Activated CD8-positive, alpha-beta memory T cell treated with anti-CD3 and anti-CD28 coated beads, Interleukin-2, amount 50 U/mL, for 24 hours (primary cell): ENCODE results near the gene IL17RD.

Source experiments
- DNase-seq: peaks from one replicate; pipeline ENCODE4 v3.0.0-alpha.2; 2020; ENCODE audit errors: extremely low read depth

IL17RD gene

DNA sequence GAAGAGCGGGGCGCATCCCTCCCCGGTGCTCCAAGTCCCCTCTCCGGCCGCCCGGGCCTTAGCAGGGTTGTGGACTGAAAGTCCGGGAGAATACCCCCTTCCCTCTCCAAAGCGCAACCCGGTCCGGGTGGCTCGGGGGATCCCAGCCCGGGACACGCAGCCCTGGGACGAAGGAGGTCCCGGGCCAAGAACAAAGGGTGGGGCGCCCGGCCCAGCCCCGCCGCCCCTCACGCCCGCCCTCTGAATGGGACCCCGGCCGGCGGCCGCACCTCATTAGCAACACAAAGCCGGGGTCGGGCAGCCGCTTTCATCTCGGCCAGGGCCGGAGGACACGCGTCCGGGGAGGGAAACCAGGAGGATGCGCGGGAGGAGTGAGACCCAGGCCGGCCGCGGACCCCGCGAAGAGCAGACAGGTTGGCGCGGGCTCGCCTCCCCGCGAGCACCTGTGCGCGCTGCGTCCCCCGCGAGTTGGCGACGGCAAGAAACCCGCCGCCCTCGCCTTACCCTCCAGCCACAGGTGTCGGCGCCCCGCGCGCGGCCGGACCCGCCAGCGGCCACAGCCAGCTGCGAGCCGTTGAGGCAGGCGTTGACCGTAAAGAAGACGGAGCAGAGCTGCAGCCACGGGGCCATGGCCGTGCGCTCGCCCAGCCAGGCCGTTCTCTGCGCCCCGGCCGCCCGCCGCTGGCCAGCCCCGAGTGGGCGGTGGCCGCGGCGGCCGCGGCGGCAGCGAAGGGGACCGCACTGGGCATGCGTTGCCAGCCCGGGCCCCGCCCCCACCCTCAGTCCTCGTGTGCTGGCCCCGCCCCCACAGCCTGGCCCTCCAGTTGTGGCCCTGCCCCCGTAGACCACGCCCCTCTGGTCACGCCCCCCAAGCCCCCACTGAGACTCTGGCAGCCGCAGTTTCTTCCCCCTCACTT, at the start of gene IL17RD:
IL17RD (minus strand) TSS at position 697 of the 917 bp plus-strand sequence; CDS start at position 630, 67 bp downstream.
- DNase-seq, result peak; percentile 19

DNA sequence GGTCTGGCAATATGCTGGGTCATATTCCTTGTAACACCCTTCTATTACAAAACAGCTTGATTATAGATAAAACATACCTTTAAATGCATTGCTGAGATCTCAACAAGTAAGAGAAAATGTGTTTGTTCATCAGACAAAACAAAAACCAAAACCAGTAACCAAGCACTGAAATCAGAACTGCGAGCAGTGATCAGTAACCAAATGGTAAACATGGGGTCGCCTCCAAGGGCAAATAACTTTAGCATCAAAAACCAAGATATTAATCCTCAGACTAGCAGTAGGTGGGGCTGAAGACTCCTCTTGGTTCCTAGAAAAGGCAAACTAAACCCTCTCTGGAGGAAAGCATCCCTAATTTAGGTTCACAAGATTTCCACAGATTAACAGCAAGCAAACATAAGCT, 41.3 kb upstream of the IL17RD start:
- DNase-seq, result no peak

DNA sequence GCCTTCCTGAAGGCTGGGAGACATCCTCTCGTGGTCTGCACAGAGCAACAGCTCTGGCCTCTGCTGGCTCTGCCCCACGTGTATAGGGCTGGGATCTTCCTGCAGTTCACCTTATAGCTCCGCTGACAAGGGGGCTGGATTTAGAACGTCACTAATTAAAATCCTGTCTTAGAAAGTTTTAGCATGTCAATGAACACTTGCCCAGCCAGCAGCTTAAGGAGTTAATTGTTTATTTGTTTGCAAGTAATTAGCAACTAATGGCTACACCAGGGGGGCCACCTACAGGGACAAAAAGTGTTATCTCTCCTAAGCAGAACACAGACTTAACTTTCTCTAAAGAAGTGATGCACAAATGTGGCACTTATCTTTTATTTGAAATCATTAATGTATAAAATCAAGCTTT, 34.7 kb upstream of the IL17RD start, which contains the start of gene HESX1:
HESX1 (minus strand) TSS at position 84 of the 403 bp plus-strand sequence; CDS start at position 24, 60 bp downstream.
- DNase-seq, result no peak

DNA sequence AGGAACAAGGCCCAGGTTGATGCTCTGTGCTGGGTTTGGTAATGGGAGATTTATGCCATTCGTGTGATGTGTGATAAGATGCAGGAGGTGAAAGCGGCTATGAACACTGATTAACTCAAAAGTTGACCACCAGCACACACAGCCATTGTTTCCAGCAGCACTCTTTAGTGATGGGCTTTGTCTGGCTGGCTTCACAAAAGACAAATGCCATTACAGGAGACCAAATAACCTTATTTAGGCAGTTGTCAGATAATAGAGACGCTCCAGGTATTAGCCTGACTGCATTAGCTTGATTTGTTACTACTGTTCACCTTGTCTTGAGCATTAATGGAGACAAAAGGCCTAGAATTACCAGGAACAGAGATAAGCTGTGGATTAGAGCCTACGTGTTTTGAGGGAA, 29.5 kb upstream of the IL17RD start:
- DNase-seq, result no peak

DNA sequence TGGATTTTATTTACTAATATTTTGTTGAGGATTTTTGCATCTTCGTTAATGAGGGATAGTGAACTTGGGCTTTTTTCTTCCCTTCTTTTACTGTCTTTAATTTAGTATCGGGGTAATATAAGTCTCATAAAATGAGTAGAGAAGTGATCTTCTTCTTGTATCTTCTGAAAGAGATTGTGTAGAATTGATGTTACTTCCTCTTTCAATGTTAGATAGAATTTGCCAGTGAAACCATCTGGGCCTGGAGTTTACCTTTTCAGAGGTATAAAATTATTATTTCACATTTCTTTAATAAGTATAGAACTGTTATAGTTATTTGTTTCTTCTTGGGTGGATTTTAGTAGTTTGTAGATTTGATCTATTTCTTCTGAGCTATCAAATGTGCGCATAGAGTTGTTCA, 26.9 kb upstream of the IL17RD start:
- no peak for DNase-seq

DNA sequence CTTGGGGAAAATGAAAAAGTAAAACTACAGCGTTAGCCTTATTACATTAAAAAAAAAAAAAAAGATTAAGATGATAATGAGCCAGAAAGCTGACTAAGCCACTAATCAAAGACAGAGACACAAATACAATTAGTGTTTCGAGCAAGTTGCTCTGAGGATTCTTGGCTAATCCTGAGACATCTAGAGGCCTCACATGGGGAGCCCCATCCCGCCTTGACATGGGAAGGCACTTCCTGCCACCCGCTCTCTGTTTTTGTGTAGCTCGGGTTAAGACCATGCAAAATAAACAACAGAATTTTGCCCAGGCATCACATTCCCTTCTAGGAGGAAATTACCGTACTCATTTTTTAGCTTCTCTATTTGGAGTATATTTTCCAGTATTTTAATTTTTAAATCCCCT, 19.4 kb upstream of the IL17RD start:
- DNase-seq, result no peak

DNA sequence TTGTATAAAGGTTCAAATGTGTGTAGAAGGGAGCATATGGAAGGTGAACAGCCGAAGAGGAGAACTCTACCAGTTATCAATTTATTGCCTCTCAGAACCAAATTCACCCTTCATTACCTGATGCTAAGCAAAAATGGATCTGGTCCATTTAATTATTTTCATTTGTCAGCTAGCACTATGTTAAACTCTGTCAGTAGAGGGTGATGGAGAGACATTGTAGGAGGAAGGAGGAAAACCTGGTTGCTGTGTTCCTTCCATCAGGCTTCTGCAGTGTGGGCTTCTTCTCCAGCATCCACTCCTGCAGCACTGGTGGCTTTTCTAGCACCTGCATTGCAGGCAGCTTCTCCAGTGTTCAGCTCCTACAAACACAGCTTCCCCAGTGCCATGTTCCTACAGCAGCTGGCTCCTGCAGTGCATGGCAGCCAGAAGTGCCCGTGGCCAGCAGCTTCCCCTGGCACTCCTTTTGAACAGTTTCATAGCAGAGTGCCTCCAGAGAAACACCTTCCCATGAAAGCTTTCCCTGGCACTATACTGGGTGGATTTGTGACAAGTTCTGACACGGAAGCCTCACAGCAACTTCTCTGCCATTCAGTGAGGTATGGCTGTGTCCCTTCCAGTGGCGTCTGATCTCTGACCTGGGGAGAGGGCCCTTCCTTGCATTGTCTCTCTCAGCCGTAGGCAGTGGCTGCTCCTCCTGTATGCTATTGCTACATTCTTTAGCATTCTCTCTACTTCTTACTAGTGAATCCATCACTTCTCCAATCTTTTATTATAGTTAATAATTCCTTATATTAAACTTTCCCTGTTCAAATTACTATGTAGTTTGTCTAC, 14.6 kb upstream of the IL17RD start:
- no peak for DNase-seq

DNA sequence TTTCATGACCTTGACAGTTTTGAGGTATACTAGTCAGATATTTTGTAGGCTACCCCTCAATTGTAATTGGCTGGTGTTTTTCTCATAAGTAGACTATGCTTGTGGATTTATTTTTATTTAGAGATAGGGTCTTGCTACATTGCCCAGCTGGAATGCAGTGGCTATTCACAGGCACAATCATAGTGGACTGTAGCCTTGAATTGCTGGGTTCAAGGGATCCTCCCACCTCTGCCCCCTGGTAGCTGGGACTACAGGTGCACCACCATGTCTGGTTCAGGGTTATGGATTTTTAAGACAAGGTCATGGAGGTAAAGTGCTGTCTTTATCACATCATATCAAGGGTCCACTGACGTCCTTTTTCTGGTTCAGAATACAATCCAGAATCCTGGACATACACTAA, 10.9 kb upstream of the IL17RD start:
- no peak for DNase-seq

DNA sequence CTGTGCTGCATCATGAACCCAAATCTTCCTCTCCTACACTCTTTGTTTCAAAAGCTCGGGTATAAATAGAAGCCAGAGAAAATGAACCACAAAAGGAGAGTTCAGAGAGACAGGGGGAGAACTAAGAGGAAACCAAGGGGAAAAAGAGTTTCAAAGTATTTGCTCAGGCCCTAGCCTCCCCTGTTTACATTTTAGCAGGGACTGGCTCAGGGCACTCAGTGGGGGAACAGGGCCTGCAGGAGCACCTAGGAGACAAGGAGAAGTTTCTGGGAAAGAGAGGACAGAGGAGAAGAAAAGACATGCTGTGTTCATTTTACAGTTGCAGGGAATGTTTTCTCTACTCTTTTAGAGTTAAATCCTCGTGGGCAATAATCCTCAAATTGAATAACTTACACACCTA, 8.5 kb upstream of the IL17RD start:
- DNase-seq, result no peak

DNA sequence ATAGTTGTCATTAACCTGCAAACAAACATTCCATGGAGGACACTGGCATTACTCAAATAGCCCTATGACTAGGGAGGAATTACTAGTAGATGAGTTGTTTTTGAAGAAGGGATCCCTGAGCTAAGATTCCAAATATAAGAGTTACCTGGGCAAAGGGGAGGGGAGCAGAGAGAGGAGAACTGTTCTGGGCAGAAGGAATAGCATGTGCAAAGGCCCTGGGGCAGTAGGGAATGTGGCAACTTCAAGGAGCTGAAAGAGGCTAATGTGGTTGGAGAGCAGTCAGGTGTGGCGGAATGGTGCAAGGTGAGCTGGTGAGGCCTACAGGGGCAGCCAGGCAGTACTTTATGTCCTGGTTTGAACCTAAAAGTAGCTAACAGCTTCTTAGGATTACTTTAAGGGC, 5.8 kb upstream of the IL17RD start:
- DNase-seq, result no peak

DNA sequence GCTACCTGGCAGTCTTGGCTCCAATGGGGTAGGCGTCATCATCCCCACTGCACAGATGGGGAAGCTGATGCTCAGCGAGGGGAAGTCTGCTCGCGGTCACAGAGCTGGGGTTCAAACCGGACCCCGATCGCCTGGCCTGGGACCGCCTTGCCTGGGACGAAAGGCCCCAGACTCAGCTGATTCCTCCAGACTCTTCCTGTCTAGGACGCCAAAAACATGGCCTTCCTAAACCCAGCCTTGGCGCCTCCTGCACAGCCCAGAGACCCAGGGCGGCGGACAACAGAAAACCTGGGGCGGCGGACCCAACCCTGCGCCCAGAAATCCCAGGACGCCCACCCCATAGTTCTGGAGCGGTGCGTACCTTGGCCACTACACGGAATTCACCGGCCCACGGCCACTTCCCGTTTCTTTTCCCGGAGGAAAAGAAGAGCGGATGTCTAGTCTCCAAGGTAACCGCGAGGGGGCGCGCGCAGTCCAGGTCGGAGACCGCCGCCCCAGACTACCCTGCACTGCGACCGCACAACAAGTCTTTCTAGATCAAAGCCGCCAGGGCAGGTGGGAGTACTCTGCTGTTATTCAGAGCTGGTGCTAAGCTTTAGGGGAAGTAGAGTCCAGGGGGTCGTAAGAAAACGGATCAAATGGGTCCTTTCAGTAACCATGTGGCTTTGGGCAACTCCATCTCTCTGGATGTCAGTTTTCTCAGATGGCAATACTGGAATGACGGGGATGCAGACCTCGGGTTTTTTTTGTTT, 4.9 kb upstream of the IL17RD start:
- DNase-seq, result no peak

DNA sequence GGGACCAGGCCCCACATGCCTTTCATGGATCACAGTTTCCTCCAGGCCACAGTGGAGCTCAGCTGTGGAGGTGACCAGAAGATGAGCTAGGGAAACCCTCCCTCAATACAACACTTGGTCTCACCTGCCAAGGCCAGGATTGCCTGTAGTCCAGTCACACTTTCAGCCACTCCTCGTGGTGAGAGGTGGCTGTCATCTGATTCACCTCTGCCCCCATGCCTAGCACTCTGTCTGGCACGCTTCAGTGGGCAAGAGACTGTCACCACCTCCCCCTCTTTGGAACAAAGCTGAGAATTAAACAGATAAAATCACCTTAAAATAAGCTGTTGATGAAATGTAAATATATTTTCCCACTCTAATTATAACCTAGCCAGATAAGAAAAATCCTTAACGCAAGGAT, 4.0 kb upstream of the IL17RD start:
- DNase-seq, result no peak

DNA sequence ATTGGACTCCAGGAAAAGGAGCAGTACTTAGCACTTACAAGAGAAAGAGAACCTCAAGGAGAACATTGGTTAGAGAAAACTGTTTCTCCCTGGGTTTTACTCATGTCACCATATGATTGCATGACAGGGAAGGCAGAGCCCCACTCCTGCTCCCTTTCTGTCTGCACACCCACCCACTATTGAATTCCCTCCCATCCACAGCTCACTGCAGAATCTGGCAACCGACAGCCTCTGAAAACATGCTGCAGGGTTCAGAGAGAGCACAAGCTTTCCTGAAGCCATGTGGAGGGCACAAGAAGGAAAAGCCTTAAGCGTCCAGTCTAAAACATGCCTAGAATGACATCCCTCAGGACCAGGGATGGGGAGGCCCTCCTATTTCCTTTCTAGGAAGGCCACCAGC, 3.0 kb upstream of the IL17RD start:
- no peak for DNase-seq

DNA sequence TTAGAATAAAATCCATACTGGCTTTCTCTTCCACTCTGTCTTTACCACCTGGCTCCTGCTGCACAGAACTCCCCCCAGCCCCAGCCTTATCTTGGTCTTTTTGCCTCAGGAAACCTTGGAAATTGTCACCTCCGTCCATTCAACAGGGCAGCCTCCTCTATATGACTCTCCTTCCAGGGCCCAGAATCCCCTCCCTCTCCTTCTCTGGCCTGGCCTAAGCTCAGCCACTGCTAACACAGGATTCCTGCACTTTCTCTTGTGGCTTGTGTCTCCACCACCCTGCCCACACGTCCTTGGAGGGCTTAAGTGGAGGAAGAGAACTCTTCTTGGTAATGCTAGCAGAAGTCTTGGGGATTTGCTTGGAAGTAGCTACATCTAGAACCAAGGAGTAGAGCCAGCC, 1.5 kb upstream of the IL17RD start:
- DNase-seq, result no peak

DNA sequence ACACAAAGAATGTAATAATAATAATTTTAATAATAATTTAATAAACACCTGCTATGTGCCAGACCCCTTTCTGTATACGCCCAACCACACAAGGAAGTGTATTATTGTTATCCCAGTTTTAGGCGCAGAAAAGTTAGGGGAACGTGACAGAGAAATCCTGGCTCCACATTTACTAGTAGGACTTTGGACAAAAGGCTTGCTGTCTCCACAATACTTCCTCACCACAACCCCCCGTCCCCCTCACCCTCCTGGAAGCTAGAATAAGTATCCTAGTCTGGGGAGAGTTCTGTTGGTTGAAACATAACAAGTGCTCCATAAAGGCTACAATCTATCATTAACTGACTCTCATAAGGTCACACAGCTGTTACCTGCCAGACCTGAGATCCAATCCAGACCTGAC, 488 bp upstream of the IL17RD start:
- DNase-seq, result no peak

DNA sequence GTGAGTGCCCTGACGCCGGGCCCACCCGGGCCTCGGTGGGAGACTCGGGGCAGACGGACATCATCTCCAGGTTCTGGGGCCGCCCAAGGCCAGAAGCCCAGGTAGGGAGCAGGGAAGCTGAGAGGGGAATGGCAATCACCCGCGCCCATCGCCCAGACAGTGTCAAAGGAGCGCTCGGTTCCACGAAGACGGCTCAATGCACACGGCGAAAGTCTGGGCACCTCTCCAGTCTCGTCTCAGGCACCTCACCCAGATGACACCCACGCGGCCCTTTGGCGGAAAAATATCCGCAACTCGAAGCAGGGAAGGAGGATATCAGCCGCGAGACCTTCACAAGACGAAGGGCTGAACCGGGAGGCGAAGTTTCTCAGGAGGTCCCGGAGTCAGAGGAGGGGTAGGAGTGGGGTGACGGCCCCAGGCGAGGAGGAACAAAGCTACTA, 916 bp downstream of the IL17RD start:
- DNase-seq, result no peak

DNA sequence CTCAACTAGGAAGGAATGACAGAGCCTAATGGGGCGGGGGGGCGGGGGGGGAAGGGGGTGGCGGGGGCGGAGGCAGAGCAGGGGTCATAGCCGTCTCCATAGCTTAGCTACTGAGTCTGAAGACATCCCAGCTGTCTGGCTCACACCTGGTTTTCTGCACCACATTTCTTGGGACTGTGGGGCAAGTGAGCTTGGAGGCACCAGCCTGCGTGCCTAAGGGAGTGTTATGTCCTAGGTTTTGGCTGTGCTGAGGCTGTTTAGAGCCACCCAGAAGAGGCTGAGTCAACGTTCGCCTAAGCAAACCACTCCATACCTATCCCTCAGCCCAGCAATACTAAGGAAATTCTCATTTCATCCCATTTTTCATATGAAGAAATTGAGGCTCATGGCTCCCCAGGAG, 1.4 kb downstream of the IL17RD start:
- DNase-seq, result no peak

DNA sequence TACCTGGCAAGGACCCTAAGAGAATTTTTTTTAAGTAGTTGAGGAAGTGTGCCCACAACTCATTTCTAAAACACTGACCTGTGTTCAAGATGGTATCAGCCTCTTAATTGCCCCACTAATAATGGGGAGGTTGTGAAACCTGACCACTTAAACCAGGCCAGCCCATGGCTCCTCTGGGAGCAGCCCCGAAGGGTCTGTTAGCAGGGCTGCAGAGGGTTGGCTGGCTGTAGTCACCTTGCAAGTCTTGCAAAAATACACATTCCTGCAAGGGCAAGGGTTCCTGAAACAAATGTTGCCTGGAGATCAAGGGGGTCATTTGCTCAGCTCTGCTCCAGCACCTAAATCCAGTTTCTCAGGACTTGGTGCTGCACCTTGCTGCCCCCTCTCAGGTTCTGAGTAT, 3.2 kb downstream of the IL17RD start:
- DNase-seq, result no peak

DNA sequence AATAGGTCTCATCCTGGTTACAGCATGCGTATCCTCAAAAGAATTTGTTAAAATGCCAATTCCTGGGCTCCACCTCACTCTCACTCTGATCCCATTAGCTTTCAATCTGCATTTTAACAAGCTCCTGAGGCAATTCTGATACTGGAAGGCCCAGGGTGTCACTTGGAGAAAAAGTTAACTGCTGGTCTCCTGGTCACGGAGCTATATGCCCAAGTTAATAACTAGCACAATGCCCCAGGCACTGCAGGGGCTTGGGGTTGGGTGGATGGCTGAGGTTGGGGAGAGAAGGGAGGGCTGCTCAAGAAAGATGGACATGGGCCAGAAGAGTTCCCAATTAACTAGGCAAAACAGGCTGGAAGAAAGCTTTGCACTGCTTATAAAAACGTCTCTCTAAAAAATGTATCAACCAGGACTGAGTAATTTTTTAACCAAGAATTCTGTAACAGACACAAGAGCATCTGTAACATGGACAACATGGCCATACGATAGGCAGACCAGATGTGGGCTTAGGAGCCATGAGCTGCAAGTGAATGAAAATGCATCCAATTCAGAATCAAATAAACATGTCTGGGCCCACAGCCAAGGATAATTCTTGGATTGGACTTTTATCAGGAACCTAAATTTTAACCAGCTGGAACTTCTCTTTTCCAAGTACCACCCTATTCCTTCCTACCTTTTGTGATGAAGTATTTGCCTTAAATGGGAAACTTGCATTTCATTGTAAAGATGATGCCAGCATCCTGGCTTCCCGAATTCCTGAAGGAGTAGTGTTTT, 4.2 kb downstream of the IL17RD start:
- no peak for DNase-seq

DNA sequence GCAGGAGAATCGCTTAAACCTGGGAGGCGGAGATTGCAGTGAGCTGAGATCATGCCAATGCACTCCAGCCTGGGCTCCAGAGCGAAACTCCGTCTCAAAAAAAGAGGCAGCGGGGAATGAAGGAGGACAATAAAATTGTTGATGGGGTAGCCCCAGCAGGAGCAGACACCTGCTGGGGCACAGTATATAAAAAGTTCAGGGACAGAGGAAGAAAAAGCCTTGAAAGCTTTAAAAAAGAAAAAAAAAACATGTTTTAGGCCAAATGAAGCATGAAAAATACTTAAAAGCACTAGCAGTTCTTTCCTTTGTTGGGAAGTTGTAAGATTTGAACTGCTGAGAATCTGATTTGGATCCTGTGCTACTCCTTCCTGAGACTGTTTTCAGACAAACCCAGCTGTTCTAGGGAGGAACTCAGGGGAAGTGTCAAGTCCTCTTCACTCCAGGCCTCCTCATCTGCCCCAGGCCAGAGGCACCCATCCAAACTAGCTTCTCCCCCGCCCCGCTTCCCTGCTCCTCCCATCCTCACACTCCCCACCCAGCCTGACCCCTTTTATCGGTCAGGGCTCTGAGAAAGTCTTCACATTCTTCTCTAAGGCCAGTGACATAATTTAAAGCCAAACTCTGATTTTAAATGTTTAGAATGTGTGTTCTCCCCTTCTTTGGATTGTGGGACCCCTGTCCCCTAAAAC, 4.9 kb downstream of the IL17RD start:
- DNase-seq, result no peak
